SU-DHL-6 (cell line): ENCODE results near the gene COL5A1.
"Not testable (repeated sequence)": the region's sequence is repeated elsewhere in the genome, so short reads cannot be mapped to it uniquely, and the experiment has no call there.

Experiments used
- H2AFZ ChIP-seq: fragments of 200-600 bp; sonication (generic); 2 replicates; pipeline ENCODE4 v1.6.1; 2014; ENCODE audit warnings: low read depth, mild to moderate bottlenecking, moderate library complexity, mixed read lengths, antibody characterized with exemption, low read length; ENCODE audit not compliant: severe bottlenecking
- H3F3A ChIP-seq: fragments of 200-600 bp; shearing (Covaris generic); 2 replicates; pipeline ENCODE4 v1.6.0; 2016; ENCODE audit warnings: antibody characterized with exemption, mild to moderate bottlenecking; ENCODE audit not compliant: insufficient read depth
- H3K27ac ChIP-seq: fragments of 200-600 bp; sonication (generic); 2 replicates; pipeline ENCODE4 v1.5.1; 2016; ENCODE audit warnings: low read depth, mild to moderate bottlenecking, low read length, moderate library complexity, mixed read lengths
- H3K27me3 ChIP-seq: fragments of 200-600 bp; sonication (generic), shearing (Covaris generic); 2 replicates; pipeline ENCODE4 v1.6.0; 2014; ENCODE audit warnings: mild to moderate bottlenecking, low read length
- H3K36me3 ChIP-seq: fragments of 200-600 bp; sonication (generic); 2 replicates; pipeline ENCODE4 v1.6.1; 2014; ENCODE audit warnings: mild to moderate bottlenecking, low read length, mixed read lengths
- H3K4me2 ChIP-seq: fragments of 300-600, 200-600 bp; shearing (Covaris generic), sonication (generic); 2 replicates; pipeline ENCODE4 v1.6.0; 2014; ENCODE audit warnings: low read length, low read depth, mild to moderate bottlenecking; ENCODE audit not compliant: poor library complexity, severe bottlenecking
- H3K4me3 ChIP-seq: fragments of 200-600 bp; sonication (generic); 2 replicates; pipeline ENCODE4 v1.5.1; 2014; ENCODE audit warnings: antibody characterized with exemption, low read length, mild to moderate bottlenecking, mixed read lengths; ENCODE audit not compliant: insufficient read depth, poor library complexity, severe bottlenecking
- H3K79me2 ChIP-seq: fragments of 200-600 bp; sonication (generic); 2 replicates; pipeline ENCODE4 v1.6.1; 2014; ENCODE audit warnings: mild to moderate bottlenecking, low read length, moderate library complexity; ENCODE audit not compliant: insufficient read depth
- H3K9ac ChIP-seq: fragments of 200-600 bp; sonication (generic); 2 replicates; pipeline ENCODE4 v1.7.0; 2014; ENCODE audit warnings: mild to moderate bottlenecking, low read length
- H3K9me2 ChIP-seq: fragments of 200-600 bp; sonication (generic); replicated peaks from 2 replicates; pipeline ENCODE4 v1.6.1; 2014; ENCODE audit warnings: low read length; ENCODE audit not compliant: insufficient read depth
- H3K9me3 ChIP-seq: fragments of 200-600 bp; sonication (generic); 2 replicates; pipeline ENCODE4 v1.6.1; 2014; ENCODE audit warnings: low read length, mixed read lengths; ENCODE audit not compliant: insufficient read depth
- H4K20me1 ChIP-seq: fragments of 200-600 bp; sonication (generic); 2 replicates; pipeline ENCODE4 v1.6.1; 2014; ENCODE audit warnings: low read depth, mild to moderate bottlenecking, antibody characterized with exemption, low read length, moderate library complexity, mixed read lengths
- CTCF ChIP-seq: fragments of 200-600 bp; sonication (generic); IDR thresholded peaks from one replicate; pipeline ENCODE4 v1.5.1; 2017; ENCODE audit warnings: antibody characterized with exemption, mild to moderate bottlenecking, low read length, moderate library complexity; ENCODE audit not compliant: insufficient read depth, poor library complexity, severe bottlenecking
- EZH2phosphoT487 ChIP-seq: fragments of 200-600 bp; sonication (generic), shearing (Covaris generic); conservative IDR thresholded peaks from 2 replicates; pipeline ENCODE4 v1.6.1; 2018; ENCODE audit warnings: mild to moderate bottlenecking, antibody characterized with exemption, low read length, moderate library complexity, mixed read lengths

The COL5A1 gene

GRCh38 chr9:134855231-134855899, 213.8 kb downstream of the COL5A1 start:
- H3K79me2 ChIP-seq = no peaks in the 10 kb centered on the region
- peaks cover 15% of the 10 kb centered on the region; the same call in 1 of the 2 replicates for H3K9me3 ChIP-seq
- no peak overlapping the region for H3K4me2 ChIP-seq
- H3K27me3 ChIP-seq = no peaks in the 10 kb centered on the region
- H3K36me3 ChIP-seq = no peaks in the 10 kb centered on the region
- no peak overlapping the region for H3K4me3 ChIP-seq
- no peaks in the 10 kb centered on the region for H3F3A ChIP-seq
- no peak overlapping the region for H3K9ac ChIP-seq
- no peak overlapping the region for H3K27ac ChIP-seq
- TF ChIP-seq EZH2phosphoT487 (no peak), CTCF (no peak)
- H4K20me1 ChIP-seq = no peaks in the 10 kb centered on the region
- no peaks in the 10 kb centered on the region for H3K9me2 ChIP-seq
- no peak overlapping the region for H2AFZ ChIP-seq

DNA sequence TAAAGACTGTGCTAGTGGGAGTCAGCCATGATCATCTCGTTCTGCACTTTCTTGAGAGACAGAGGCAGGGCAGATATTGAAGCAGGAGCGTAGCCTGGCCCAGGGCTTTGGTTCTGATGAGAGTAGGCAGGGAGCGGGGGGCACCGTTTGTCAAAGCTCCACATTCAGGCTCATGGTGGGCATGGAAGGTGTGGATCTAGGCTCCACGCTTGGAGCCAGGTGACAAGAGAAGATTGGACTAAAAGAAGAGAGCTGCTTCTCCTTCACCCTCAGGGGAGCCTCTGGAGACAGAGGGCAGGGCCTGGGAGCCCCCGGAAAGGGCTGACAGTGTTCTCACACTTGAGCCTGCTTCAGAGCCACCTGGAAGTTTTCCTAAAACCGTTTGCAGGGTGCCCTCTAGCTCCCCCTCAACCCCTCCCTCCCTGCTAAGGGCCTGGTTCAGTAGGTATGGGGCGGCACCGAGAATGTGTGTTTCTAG, 214.3 kb downstream of the COL5A1 start:
- Histone ChIP-seq H3K9me2 (no peaks in the 10 kb centered on the region), H3K79me2 (no peaks in the 10 kb centered on the region), H3K9ac (no peak overlapping the region), H3K27me3 (no peaks in the 10 kb centered on the region), H3F3A (no peaks in the 10 kb centered on the region), H4K20me1 (no peaks in the 10 kb centered on the region), H3K27ac (no peak overlapping the region), H3K4me2 (no peak overlapping the region), H3K36me3 (no peaks in the 10 kb centered on the region), H3K9me3 (peaks cover 11% of the 10 kb centered on the region; the same call in 1 of the 2 replicates), H2AFZ (no peak overlapping the region), H3K4me3 (no peak overlapping the region)
- no peak for TF ChIP-seq CTCF

- H3K4me3 ChIP-seq, H3K36me3 ChIP-seq, H3K9ac ChIP-seq, H2AFZ ChIP-seq, H3K27me3 ChIP-seq, H3K27ac ChIP-seq, H3K9me3 ChIP-seq, H3F3A ChIP-seq, H3K9me2 ChIP-seq, H3K79me2 ChIP-seq, H3K4me2 ChIP-seq, H4K20me1 ChIP-seq: not testable (repeated sequence)
These were observed 215.8 kb downstream of the COL5A1 start for GRCh38 chr9:134857451-134857850.

- no peaks in the 10 kb centered on the region for H4K20me1 ChIP-seq
- no peak overlapping the region for H3K4me3 ChIP-seq
- no peaks in the 10 kb centered on the region for H3K79me2 ChIP-seq
- H3K4me2 ChIP-seq = no peak overlapping the region
- H2AFZ ChIP-seq = no peak overlapping the region
- no peak overlapping the region for H3K27ac ChIP-seq
- H3K9me3 ChIP-seq = no peaks in the 10 kb centered on the region
- no peak overlapping the region for H3K9ac ChIP-seq
- H3F3A ChIP-seq = no peaks in the 10 kb centered on the region
- no peaks in the 10 kb centered on the region for H3K27me3 ChIP-seq
- no peaks in the 10 kb centered on the region for H3K9me2 ChIP-seq
- TF ChIP-seq EZH2phosphoT487 = no peak
- no peak for TF ChIP-seq CTCF
- H3K36me3 ChIP-seq = no peaks in the 10 kb centered on the region
These were observed 216.6 kb downstream of the COL5A1 start for GRCh38 chr9:134858051-134858841.
